Endothelial cell of umbilical vein (primary cell): ENCODE measurements around the gene HDGFL2. TPM values are rescaled to one million over a fixed set of nuclear protein-coding genes. Genes with fewer than 3 reads are reported as not detected.

ENCODE experiments used
- BruUV-seq: library from RNA; stranded (reverse); fragments of 400-500 nt; replicated peaks from 2 replicates; lab custom pipeline; 2021; lab: Mats Ljungman, UMichigan
- CTCF ChIA-PET: fragments of 300-600, 350-600 bp; sonication (Branson Sonifier 250); formaldehyde crosslinking; loops from one replicate; lab custom pipeline; 2021; ENCODE audit warnings: antibody characterized with exemption, inconsistent platforms; lab: Charles Lee
- POLR2A ChIA-PET: fragments of 300-600, 350-600 bp; sonication (Branson Sonifier 250); formaldehyde crosslinking; loops from one replicate; lab custom pipeline; 2021; ENCODE audit warnings: antibody characterized with exemption, inconsistent platforms; lab: Charles Lee
- DNase-seq: peaks from one replicate; pipeline ENCODE4 v3.0.0-alpha.2; 2011; ENCODE audit warnings: low read depth, low spot score
- FAIRE-seq: peaks from 2 replicates; lab custom pipeline; 2011; peaks lifted over from hg19 to GRCh38; lab: Jason Lieb, UNC
- H2AFZ ChIP-seq: 2 replicates; pipeline ENCODE4 v1.6.0; 2012; ENCODE audit warnings: low read depth, low read length, control low read depth, inconsistent platforms
- H3K27ac ChIP-seq: 2 replicates; pipeline ENCODE4 v1.5.1; 2011; ENCODE audit warnings: low read depth, mild to moderate bottlenecking, control low read depth, low read length, moderate library complexity; ENCODE audit not compliant: insufficient read depth
- H3K27me3 ChIP-seq, 2 experiments: 2 replicates each; pipeline versions ENCODE4 v1.6.0 to v1.6.1; 2011; ENCODE audit warnings: low read length in 2 of 2, mixed read lengths in 1 of 2; ENCODE audit not compliant: control insufficient read depth in 2 of 2, insufficient read depth in 2 of 2
- H3K36me3 ChIP-seq, 2 experiments: 2 replicates in 1 of 2; 3 replicates in 1 of 2; pipeline ENCODE4 v1.5.1; 2011; ENCODE audit warnings: low read length in 2 of 2, mild to moderate bottlenecking in 1 of 2, moderate library complexity in 1 of 2; ENCODE audit not compliant: control insufficient read depth in 2 of 2, insufficient read depth in 2 of 2; ENCODE audit errors: extremely low read depth in 1 of 2
- H3K4me1 ChIP-seq: 3 replicates; pipeline ENCODE4 v1.5.1; 2011; ENCODE audit warnings: mild to moderate bottlenecking, low read length; ENCODE audit not compliant: control insufficient read depth, insufficient read depth; ENCODE audit errors: extremely low read depth
- H3K4me2 ChIP-seq: 2 replicates; pipeline ENCODE4 v1.6.1; 2011; ENCODE audit warnings: low read length, control low read depth, mixed read lengths; ENCODE audit not compliant: insufficient read depth
- H3K4me3 ChIP-seq, 3 experiments: fragments of 200-600 bp in 1 of 3; sonication (generic), shearing (Covaris generic) in 1 of 3; replicated peaks in 1 of 3; 2 replicates each; pipeline ENCODE4 v1.5.1; 2011 to 2016; ENCODE audit warnings: control low read depth in 3 of 3, low read length in 3 of 3, mild to moderate bottlenecking in 2 of 3, inconsistent platforms in 1 of 3, low read depth in 1 of 3, moderate library complexity in 1 of 3; ENCODE audit not compliant: insufficient read depth in 1 of 3
- H3K79me2 ChIP-seq: 2 replicates; pipeline ENCODE4 v1.6.0; 2012; ENCODE audit warnings: low read length, inconsistent platforms; ENCODE audit not compliant: control insufficient read depth, insufficient read depth
- H3K9ac ChIP-seq: replicated peaks from 2 replicates; pipeline ENCODE3; 2011; ENCODE audit warnings: low read length, control low read depth; ENCODE audit not compliant: insufficient read depth; ENCODE audit errors: extremely low read depth
- H3K9me1 ChIP-seq: replicated peaks from 3 replicates; pipeline ENCODE4 v1.6.0; 2011; ENCODE audit warnings: mild to moderate bottlenecking, low read length; ENCODE audit not compliant: control insufficient read depth, insufficient read depth; ENCODE audit errors: extremely low read depth
- H3K9me3 ChIP-seq: replicated peaks from 2 replicates; pipeline ENCODE4 v1.5.1; 2012; ENCODE audit warnings: low read length, inconsistent platforms; ENCODE audit not compliant: control insufficient read depth, insufficient read depth
- H4K20me1 ChIP-seq: replicated peaks from 2 replicates; pipeline ENCODE3; 2011; ENCODE audit warnings: mild to moderate bottlenecking, low read length; ENCODE audit not compliant: control insufficient read depth, insufficient read depth; ENCODE audit errors: extremely low read depth
- EZH2 ChIP-seq: IDR thresholded peaks from 2 replicates; pipeline ENCODE4 v1.6.1; 2012; ENCODE audit warnings: borderline replicate concordance, low read depth, mild to moderate bottlenecking, moderate library complexity, low read length, inconsistent platforms; ENCODE audit not compliant: severe bottlenecking
- FOS ChIP-seq: IDR thresholded peaks from 2 replicates; pipeline ENCODE4 v1.6.1; 2011; ENCODE audit warnings: mild to moderate bottlenecking, low read length, moderate library complexity, borderline replicate concordance; ENCODE audit not compliant: insufficient read depth
- GATA2 ChIP-seq: IDR thresholded peaks from 2 replicates; pipeline ENCODE4 v1.7.0; 2011; ENCODE audit warnings: low read depth, mild to moderate bottlenecking, moderate library complexity, mixed read lengths, low read length; ENCODE audit not compliant: insufficient read length, insufficient read depth
- JUN ChIP-seq: IDR thresholded peaks from 2 replicates; pipeline ENCODE4 v1.6.1; 2011; ENCODE audit warnings: borderline replicate concordance, low read depth; ENCODE audit not compliant: insufficient read length, insufficient read depth
- MYC ChIP-seq: IDR thresholded peaks from one replicate; pipeline ENCODE4 v1.6.1; 2011; ENCODE audit warnings: mild to moderate bottlenecking, low read depth, low read length
- POLR2A ChIP-seq: IDR thresholded peaks from 2 replicates; pipeline ENCODE4 v1.6.1; 2012; ENCODE audit warnings: low read depth, mild to moderate bottlenecking, control low read depth, low read length
- POLR2AphosphoS5 ChIP-seq: IDR thresholded peaks from 2 replicates; pipeline ENCODE4 v1.6.1; 2012; ENCODE audit warnings: low read depth, mild to moderate bottlenecking, control low read depth, low read length, moderate library complexity; ENCODE audit not compliant: insufficient read depth
- dilution Hi-C: fragments of 300-500 bp; cut with MboI; formaldehyde crosslinking; loops from one replicate; pipeline ENCODE4 v1.15.0; 2019; ENCODE audit warnings: low sequenced_read_pairs; ENCODE audit not compliant: extremely low pct_ligation_motif_present
- intact Hi-C: fragments of 100-400 bp; cut with micrococcal nuclease; formaldehyde crosslinking; loops from one replicate; pipeline ENCODE4 v1.10.0; 2022
- polyA plus RNA-seq, 4 experiments: library from polyadenylated mRNA; depleted of rRNA in 3 of 4; stranded (reverse) in 3 of 4; unstranded in 1 of 4; fragments of >200 nt; gene quantifications; 2 replicates each; pipeline versions ENCODE4 v1.2.1 to v1.2.3, GENCODE V29; 2011 to 2012; ENCODE audit warnings: missing spikeins in 1 of 4
- total RNA-seq: library from RNA; stranded (reverse); gene quantifications from 2 replicates; pipeline ENCODE4 v1.2.3, GENCODE V29; 2021
- TF ChIP-seq, protein P1 (sequence below), 2 donors: IDR thresholded peaks; 1 replicate in 1 of 2; 2 replicates in 1 of 2; pipeline ENCODE4 v1.5.1; 2011; ENCODE audit warnings: low read length in 2 of 2, mild to moderate bottlenecking in 2 of 2, moderate library complexity in 2 of 2, control low read depth in 1 of 2, inconsistent platforms in 1 of 2, low read depth in 1 of 2; ENCODE audit not compliant: insufficient read depth in 1 of 2; ENCODE audit errors: extremely low read depth in 1 of 2
- TF ChIP-seq, protein P2 (sequence below): IDR thresholded peaks from 2 replicates; pipeline ENCODE4 v1.6.1; 2011; ENCODE audit not compliant: insufficient read depth, insufficient read length

The HDGFL2 gene
- total and polyA plus RNA-seq, 2 donors (not counting 3 experiments of a cell fraction or from before 2014, with no cell fraction given) = 39.1 to 79.6 TPM

DNA sequence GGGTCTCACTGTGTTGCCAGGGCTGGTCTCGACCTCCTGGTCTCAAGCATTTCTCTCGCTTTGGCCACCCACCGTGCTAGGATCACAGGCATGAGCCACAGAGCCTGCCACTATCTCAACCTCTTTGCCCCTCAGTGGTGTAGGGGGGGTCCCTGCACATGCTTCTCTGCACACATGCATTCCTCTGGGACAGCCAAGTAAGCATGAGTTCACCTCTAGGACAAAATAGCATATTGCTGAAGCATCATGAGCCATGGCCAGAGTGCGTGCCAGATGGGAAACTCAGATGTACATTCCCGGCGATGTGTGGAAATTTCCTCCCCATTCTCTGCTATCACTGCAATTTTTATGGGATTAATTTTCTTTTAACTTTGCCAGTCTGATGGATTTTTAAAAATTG, 46.6 kb upstream of the HDGFL2 start:
- Histone ChIP-seq H3K27ac (no peak overlapping the region), H3K79me2 (no peaks in the 10 kb centered on the region), H2AFZ (no peak overlapping the region), H3K9me1 (no peaks in the 10 kb centered on the region), H3K4me1 (no peaks in the 10 kb centered on the region), H3K4me2 (no peak overlapping the region), H3K36me3 (peaks cover 4 to 15% of the 10 kb centered on the region in 2 experiments), H3K4me3 (no peak overlapping the region), H4K20me1 (no peaks in the 10 kb centered on the region), H3K27me3 (no peaks in the 10 kb centered on the region), H3K9ac (no peak overlapping the region), H3K9me3 (no peaks in the 10 kb centered on the region)
- ChIA-PET CTCF (no interaction called here), POLR2A (no interaction called here)
- DNase-seq = no peak
- TF ChIP-seq FOS (no peak), EZH2 (no peak), MYC (no peak), JUN (no peak), GATA2 (no peak), POLR2A (no peak), POLR2AphosphoS5 (no peak)
- TF ChIP-seq, protein P1, sequence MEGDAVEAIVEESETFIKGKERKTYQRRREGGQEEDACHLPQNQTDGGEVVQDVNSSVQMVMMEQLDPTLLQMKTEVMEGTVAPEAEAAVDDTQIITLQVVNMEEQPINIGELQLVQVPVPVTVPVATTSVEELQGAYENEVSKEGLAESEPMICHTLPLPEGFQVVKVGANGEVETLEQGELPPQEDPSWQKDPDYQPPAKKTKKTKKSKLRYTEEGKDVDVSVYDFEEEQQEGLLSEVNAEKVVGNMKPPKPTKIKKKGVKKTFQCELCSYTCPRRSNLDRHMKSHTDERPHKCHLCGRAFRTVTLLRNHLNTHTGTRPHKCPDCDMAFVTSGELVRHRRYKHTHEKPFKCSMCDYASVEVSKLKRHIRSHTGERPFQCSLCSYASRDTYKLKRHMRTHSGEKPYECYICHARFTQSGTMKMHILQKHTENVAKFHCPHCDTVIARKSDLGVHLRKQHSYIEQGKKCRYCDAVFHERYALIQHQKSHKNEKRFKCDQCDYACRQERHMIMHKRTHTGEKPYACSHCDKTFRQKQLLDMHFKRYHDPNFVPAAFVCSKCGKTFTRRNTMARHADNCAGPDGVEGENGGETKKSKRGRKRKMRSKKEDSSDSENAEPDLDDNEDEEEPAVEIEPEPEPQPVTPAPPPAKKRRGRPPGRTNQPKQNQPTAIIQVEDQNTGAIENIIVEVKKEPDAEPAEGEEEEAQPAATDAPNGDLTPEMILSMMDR (IDR thresholded peaks at IDR 0.05; ENCODE audit: extremely low read depth in 1 of 2, insufficient read depth in 1 of 2, low read depth in 1 of 2, low read length in 2 of 2) = no peak
- TF ChIP-seq, protein P2, sequence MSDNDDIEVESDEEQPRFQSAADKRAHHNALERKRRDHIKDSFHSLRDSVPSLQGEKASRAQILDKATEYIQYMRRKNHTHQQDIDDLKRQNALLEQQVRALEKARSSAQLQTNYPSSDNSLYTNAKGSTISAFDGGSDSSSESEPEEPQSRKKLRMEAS = no peak
- intact Hi-C loops (no loop called here), dilution Hi-C loops (no loop called here)
- FAIRE-seq = no peak
- no TSS peak for BruUV-seq
